Endothelial cell of hepatic sinusoid (primary cell): ENCODE results near the gene VWA3A.
"Not testable (repeated sequence)": the region's sequence is repeated elsewhere in the genome, so short reads cannot be mapped to it uniquely, and the experiment has no call there.

Experiments used
- in situ Hi-C: cut with HindIII; loops from 2 replicates; pipeline ENCODE4 v1.10.0; 2017; ENCODE audit warnings: low sequenced_read_pairs

The VWA3A gene

DNA sequence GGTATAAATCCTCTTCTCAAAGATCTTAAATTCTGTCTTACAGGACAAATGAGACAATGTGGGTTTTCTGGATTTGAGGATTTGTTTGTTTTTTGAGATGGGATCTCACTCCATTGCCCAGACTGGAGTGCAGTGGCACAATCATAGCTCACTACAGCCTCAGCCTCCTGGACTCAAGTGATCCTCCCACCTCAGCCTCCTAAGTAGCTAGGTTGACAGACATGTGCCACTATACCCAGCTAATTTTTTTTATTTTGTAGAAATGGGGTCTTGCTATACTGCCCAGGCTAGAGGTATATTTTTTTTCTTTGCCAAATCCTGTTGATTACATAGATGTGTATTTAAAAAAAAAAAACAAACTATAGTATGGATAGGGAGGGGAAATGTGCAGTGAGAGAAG is 38.2 kb downstream of the VWA3A start:
- in situ Hi-C loops: no loop called here

DNA sequence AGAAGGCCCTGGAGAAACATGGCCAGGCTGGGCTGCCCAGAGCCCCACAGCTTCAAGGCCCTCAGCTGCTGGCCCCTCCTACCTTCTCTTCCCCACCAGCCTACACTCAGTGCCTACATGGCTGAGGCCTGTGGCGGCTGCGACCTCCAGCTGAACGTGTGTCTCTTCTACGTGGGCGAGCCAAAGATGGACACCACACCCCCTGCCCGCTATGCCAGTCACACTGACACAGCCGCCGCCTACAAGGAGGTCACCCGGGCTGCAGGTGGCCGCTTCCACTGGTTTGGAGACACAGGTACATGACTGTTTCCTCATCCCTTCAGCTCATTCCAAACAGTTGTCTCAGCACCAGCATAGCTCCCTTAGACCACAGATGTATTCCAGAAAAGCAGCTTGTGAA is 40.5 kb downstream of the VWA3A start:
- in situ Hi-C loops: no loop called here

DNA sequence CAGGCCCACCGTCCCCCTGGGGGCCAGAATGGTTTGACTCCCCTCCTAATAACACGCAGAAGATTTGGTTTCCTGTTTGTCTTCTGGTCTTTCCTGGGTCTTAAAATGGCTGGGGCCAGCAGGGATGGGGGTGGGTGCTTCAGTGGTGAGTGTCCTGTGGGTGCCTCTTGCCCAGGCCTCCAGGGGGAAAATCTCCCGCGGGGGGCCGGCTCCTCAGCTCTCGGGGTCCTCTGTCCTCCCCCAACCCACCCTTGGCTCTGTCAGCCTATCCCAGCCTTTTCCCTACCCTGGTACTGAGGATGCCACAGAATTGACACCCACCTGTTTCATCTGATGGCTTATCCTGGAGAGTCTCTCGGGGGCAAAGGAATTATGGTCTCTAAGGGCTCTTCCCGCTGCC is 46.1 kb downstream of the VWA3A start:
- in situ Hi-C loops: no loop called here

DNA sequence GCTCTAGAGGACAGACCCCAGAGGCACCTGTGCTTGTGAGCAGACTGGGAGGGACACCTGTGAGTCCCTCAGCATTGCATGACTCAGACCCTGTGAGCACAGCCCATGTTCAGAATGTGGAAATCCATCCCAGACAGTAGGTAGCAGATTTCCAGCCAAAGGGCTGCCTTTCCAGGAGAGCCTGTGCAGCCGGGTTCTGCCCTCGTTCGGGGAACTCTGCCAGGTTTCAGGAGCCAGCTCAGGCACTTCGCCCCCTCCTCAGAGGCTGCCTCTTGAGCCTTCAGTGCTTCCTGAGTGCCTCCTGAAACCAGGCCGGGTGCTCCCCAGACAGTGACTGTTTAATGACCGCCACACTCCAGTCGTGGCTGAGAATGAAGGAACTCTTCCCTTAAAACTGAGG is 46.7 kb downstream of the VWA3A start:
- in situ Hi-C loops: no loop called here

DNA sequence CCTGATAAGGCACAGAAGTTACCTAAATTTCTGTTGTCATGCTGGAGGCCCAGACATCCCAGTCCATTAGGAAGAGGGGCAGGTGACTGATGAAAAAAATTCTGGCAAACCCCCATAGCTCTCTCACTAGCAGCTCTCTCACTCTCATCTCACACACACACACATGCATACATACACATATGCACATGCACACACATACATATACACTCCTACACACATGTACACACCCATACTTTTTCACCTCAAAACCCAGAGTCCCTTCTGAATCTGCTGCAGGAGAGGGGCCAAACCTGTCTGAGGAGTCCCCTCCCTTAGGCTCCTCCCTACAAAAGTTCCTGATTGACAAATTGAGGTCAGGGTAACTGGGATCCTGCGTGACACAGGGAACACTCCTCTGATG is 47.4 kb downstream of the VWA3A start:
- in situ Hi-C loops: loop anchor here (5.0 kb wide), 1 partner anchor 48 kb away; no protein-coding TSS in a partner anchor

DNA sequence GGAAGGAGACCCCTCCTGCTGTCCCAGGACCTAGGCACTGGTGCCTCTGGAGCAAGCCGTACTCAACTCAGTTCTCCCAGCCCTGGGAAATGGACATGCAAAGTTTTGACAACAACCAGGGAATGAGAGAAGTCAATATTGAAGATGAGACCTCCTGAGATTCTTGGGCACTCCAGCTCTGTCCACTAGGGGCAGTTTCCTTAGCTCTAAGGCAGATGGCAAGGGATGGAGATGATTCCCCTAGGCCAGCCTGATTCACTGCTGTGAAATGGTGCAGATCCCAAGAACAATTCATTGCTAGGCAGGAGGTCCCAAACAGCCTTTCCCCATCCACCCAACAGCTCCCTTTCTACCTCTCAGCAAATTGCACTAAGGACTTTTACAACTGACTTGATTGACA is 49.4 kb downstream of the VWA3A start:
- in situ Hi-C loops: loop anchor here (5.0 kb wide), 1 partner anchor 46 kb away; no protein-coding TSS in a partner anchor

DNA sequence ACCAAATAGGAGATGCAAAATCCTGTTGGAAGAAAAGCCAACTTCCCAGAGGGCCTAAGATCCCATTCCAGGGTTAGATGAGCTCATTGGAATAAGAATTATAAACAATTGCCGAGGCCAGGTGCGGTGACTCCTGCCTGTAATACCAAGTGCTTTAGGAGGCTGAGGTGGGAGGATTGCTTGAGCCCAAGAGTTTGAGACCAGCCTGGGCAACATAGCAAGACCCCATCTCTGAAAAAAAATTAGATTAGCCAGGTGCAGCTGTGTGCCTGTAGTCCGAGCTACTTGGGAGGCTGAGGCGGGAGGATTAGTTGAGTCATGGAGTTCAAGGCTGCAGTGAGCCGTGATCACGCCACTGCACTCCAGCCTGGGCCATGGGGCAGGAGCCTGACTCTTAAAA is 52.2 kb downstream of the VWA3A start:
- in situ Hi-C loops: loop anchor here (5.0 kb wide), 1 partner anchor 43 kb away; no protein-coding TSS in a partner anchor

DNA sequence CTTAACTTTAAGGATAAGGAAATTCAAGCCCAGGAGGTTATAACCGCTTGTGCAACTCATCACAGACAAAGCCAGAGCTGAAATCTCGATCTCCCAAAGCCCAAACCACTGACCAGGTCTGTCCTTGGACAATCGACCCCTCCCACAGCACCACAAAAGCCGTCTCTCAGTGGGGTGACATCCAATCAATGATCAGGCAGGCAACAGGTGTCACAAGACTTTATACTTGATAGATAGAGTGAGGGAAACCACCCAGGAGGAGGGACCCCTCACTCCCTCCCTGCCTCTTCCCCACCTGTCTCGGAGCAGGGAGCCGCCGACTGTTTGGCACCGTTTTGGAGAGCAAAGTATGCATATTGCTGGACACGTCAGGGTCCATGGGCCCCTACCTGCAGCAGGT is 55.5 kb downstream of the VWA3A start:
- in situ Hi-C loops: no loop called here

DNA sequence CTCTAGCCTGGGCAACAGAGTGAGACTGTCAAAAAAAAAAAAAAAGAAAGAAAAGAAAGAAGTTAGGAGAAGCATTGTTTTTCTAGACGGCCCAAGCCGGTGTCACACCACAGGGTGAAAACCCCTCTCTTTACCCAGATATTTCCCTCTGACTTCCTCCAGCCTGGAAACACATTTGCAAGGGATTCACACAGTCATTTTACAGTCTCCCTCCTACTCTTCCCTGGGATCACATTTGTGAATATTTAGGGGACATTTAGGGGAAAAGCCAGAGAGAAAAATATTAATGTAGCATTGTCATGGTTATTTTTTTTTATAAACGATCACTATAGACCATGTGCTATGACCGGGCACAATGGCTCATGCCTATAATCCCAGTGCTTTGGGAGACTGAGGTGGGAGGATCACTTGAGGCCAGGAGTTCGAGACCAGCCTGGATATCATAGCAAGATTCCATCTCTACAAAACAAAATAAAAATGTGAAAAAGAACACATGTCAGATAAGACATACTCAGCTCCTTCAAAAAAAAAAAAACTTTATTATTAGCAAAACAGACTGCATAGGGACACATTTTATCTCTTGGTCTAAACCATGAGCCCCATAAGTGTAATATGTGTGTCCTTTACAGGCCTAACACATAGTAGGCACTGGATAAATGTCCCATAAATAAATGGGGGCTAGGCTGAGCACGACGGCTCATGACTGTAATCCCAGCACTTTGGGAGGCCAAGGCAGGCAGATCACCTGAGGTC is 59.1 kb downstream of the VWA3A start:
- in situ Hi-C loops: no loop called here

DNA sequence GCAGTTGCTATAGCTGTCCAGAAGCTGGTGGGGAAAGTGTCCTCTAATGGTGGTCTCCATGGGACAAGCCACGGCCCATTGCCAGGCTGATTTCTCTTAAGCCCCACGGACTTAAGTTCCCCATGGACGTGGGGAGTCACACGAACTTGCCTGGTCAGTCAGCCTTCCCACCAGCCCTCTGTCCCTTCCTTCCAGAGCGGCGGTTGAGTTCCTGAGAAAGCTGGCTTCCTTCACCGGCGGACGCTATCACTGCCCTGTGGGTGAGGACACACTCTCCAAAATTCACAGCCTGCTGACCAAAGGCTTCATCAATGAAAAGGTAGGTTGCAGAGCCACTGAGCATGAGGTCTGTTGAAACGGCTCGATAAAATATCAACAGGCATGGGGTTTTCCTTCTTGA is 60.0 kb downstream of the VWA3A start:
- in situ Hi-C loops: no loop called here

DNA sequence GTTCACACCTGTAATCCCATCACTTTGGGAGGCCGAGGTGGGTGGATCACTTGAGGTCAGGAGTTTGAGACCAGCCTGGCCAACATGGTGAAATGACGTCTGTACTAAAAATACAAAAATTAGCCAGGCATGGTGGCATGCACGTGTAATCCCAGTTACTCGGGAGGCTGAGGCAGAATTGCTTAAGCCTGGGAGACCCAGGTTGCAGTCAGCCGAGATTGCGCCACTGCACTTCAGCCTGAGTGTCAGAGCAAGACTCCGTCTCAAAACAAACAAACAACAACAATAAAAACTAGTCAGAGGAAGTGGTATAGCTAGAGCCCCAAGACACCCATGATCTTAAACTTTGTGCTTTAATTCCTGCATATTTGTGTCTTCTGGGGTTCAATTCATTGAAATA is 60.7 kb downstream of the VWA3A start:
- in situ Hi-C loops: not testable (repeated sequence)

DNA sequence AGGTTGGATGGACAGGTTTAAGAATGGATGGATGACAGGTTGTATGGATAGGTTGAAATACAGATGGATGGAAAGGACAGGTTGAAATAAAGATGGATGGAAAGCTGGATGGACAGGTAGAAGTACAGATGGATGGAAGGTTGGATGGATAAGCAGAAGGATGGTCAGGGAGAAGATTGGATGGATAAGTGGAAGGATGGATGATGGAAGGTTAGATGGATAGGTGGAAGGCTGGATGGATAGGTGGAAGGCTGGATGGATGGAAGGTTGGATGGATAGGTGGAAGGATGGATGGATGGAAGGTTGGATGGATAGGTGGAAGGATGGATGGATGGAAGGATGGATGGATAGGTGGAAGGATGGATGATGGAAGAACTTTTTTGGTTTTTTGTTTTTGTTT is 69.1 kb downstream of the VWA3A start:
- in situ Hi-C loops: no loop called here

DNA sequence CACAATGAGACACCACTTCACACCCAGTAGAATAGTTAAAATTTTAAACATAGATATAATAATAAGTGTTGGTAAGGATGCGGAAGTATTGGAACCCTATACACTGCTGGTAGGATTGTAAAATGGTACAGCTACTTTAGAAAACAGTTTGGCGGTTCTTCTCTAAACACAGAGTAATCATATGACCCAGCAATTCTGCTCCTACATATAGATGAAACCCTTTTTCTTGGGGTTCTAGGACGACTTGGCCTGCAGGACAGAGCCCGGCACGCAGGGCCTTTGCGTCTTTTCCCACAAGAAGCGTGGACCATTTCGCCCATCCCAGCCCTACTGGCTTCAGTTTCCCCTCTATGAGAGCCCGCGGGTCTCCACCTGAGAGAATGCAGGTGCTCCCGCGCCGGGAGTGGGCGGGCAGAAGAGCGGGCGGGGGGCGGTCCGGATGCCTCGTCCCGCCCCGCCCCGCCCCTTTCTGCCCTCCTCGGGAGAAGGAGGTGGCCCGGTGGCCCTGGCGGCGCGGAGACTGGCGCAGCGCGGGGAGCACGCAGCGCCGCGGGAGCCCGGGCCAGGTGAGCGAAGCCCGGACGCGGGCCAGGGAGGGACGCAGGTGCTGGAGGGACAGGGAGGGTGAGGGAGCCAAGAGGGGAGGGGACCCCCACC is 69.8 kb downstream of the VWA3A start, which contains the start of gene SDR42E2:
SDR42E2 (plus strand) TSS at position 508 of the 657 bp plus-strand sequence. CDS start 3,077 bp downstream, outside the sequence.
- in situ Hi-C loops: no loop called here

DNA sequence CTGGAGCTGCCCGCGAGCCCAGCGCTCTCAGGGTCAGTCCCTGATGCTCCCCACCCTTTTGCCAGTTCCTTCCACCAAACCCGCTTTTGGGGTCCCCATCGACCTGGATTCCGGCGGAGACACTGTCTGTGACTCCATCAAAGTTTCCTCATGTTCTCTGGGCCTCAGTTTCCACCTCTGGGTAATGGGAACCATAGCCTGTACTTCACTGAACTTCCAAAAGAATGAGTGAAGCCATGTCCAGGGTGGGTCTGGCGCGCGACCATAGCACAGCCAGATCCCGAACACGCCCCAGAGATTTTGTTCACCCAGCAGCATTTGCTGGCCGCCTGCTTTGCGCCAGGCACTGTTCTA is 70.3 kb downstream of the VWA3A start:
- in situ Hi-C loops: no loop called here

DNA sequence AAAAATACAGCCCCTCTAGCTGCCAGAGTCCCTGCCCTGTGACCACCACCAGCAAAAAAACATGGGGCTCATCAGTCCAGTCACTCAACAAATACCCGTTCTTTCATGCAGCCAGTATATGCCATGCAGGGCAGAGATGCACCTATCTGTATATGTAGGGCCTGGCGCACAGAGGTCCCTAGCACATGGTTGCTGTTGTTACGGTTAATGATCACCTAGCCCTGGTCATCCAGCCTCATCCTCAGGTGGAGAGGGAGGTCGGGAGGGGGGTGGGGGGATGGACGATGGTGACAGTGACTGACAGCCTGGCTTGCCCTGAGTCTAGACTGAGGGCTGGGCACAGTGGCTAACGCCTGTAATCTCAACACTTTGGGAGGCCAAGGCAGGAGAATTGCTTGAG is 71.5 kb downstream of the VWA3A start:
- in situ Hi-C loops: no loop called here

DNA sequence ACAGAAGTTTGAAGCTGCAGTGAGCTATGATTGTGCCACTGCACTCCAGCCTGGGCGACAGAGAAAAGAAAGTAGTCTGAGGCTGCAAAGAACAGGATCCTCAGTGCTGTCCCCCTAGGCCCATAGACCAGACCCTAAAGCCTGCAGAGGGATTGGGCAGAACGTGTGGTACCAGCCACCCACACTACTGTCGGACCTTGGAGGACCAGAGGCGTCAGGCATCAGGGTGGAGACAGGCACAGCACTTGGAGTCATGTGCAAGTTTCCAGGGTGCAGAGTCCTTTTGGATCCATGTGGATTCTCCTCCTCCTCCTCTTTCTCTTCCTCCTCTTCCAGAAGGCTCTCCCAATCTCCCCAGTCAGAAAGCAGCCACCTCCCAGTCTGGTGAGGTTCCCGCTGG is 72.1 kb downstream of the VWA3A start:
- in situ Hi-C loops: no loop called here

DNA sequence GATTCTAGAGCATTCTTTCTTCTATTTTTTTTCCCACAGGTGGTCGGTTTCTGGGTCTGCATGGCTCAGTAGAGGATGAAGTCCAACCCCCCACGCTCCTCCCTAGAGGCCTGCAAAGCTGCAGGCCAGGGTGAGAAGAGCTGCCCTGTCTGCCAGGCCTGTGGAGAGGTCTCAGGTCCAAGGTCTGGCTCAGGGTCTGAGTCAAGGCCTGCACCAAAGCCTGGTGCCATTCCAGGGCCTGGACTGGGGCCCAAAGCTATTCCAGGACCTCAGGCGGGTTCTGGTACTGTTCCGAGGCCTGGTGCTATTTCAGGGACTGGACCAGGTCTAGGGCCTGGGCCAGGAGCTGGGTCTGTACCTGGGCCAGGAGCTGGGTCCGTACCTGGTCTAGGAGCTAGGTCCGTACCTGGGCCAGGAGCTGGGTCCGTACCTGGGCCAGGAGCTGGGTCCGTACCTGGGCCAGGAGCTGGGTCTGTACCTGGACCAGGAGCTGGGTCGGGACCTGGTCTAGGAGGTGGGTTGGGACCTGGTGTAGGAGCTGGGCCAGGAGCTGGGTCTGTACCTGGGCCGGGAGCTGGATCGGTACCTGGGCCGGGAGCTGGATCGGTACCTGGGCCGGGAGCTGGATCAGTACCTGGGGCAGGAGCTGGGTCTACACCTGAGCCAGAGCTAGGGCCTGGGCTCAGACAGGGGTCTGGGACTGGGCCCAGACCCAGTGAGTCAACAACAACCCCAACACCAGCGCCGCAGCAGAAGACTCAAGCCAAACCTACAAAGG is 73.4 kb downstream of the VWA3A start:
- in situ Hi-C loops: no loop called here

DNA sequence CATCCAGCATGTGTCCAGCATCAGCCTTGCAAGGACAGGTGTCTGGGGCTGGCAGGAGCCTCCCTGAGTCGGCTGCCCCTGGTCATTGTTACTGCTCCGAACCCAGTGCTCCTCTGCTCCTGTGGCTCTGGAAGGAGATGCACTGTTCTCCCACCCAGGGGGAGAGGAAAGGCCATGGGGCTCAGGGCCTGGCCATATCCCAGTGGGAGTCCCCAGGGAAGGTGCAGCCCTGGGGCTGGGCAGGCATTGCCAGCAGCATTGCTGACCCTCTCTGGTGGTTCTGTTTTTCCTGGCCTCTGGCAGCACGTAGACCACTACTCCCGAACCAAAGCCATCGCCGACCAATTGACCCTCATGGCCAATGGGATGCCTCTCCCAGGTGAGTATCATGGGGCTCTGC is 79.6 kb downstream of the VWA3A start:
- in situ Hi-C loops: no loop called here

DNA sequence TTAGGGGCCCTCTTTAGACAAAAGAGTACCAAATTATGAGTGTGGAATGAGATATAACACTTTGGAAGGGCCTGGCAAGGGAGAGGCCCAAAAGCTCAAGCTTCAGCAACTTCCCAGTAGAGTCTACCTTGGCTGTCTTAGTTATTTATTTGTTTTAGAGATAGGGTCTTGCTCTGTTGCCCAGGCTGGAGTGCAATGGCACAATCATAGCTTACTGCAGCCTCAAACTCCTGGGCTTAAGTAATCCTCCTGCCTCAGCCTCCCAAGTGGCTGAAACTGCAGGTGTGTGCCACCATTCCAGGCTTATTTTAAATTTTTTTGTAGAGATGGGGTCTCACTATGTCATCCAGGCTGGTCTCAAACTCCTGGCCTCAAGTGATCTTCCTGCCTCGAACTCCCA is 80.3 kb downstream of the VWA3A start:
- in situ Hi-C loops: not testable (repeated sequence)

DNA sequence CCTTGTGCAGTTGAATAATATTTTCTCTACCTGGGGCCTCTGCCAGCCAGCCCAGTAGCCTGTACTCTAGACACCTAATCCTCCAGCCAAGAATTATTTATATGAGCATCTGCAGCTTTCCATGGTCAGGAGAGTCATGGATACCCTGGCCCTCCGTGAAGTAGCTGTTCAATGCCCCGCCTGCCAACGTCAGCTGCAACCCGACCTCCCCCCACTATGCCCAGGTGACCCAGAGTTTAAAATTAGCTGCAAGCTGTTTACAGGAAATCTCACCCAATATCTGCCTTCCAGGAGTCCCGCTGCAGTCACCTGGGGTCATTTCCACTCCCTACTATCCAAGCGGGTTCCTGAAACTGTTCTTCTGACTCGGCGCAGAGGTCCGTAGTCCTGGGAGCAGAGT is 82.3 kb downstream of the VWA3A start:
- in situ Hi-C loops: no loop called here
